Activated CD4-positive, alpha-beta T cell treated with anti-CD3 and anti-CD28 coated beads, Interleukin-2, Interleukin-4, amounts not matched to agents 100 ng/mL and 50 ng/mL, durations not matched to agents 16 hours and 8 hours (primary cell): ENCODE data around the gene LRMDA.

Experiments
- DNase-seq: peaks from one replicate; pipeline ENCODE4 v3.0.0-alpha.2; 2020; ENCODE audit warnings: low spot score

LRMDA gene

DNA sequence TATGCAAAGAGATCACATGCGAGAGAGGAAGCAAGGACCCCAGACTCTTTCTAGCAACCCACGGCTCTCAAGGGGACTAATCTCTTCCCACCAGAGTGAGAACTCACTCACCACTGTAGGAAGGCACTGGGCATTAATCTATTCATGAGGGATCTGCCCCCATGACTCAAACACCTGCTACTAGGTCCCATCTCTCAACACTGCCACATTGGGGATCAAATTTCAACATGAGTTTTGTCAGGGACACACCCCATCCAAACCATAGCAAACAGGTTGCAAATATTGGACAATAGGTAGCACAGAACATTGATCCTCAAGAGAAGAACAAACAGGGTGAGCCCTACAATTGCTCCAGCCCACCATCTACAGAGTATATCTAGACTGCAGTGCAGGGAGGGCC is 740.6 kb downstream of the LRMDA start:
- DNase-seq, result no peak

DNA sequence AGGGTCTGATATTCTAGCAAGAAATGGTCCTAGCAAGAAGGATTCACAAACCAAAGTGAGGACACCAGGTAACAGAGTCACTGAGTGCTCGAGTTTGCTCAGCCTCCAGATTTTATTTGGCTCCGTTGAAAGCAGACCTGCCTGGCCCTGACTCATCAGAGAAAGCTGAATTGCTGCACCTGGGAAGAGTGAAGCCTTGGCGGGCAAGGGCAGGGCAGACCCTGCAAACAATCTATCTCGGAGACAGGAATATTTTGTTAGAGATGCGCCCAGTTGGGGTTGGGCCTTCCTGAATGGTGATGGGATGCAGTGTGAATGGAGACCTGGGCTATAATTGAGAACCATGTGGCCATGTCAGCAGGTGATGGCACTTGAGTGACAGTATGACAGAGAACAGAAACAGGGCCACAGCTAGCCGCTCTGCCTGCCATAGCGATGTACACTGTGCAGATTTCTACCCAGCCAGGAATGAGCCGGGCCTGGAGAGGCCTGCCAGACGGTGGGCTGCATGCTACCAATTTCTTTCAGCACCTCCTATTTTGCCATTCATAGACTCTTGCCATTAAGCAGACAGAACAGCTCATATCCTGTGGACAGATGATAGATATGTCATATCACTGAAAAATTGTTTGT is 744.2 kb downstream of the LRMDA start:
- no peak for DNase-seq

DNA sequence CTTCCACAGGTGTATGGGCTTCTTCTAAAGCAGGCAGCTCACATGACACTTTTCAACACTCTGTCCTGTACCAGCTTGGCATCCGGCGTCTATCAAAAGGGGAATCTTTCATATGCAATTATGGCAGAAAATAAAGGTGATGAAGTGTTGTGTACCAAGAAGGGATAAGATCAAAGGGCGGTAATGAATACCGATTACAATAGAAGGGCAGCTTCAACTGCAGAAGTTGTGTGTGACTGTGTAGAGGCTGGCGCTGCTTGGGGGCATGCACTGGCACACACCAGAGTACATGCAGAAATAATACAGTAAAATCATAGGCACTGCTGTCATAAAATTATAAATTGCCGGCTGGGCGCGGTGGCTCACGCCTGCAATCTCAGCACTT is 744.7 kb downstream of the LRMDA start:
- DNase-seq, result no peak

DNA sequence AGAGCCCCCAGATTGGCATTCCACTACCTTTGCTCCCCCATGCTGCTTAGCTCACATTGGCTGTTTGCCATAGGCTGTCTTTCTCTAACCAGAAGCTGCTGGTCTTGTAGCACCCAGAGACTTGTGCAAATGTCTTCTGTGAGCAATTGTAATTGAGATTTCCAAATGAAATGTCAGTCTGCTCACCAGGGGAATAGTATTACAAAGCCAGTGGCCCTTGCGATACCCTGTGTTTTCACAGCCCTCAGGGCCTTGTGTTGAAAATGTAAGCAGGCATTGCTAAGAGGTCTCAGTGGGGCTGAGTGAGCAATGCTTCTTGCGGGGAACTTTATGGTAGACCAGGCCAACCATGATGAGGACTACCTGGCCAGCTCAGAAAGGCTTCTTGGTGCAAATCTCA is 746.5 kb downstream of the LRMDA start:
- no peak for DNase-seq

DNA sequence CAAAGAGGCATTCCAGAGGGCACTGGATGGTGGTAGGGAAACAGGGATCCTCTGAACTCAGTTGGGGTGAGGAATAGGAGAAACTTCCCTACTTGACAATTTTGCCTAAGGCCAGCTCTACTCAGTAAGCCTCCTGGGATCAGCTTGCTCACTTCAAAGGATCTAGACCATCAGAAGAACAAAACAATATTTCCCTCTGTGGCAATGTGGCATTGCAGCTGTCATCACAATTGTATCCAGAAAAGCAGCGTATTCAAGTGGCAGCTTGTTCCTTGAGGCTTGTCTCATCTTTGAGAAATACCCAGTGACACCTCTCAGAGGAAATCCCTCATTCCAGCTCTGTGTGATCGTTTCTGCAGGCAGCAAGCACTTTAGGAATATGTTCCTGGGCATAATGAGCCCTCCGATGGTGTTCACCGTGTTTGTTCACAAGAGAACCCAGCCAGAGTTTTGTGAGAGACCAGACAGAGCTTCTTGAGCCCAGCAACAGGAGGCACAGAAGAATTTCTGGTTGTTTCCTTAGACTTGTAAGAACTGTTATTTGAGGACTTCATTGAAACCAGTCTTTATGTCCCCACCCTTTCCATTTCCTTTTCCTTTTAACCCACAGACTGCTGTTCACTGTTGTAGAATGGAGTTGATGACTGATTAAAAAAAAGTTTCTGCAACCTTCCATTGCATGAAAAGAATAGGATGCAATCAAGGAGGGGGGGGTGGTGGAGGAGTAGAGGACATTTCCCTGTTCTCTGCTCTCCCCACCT is 747.3 kb downstream of the LRMDA start:
- DNase-seq, result no peak

DNA sequence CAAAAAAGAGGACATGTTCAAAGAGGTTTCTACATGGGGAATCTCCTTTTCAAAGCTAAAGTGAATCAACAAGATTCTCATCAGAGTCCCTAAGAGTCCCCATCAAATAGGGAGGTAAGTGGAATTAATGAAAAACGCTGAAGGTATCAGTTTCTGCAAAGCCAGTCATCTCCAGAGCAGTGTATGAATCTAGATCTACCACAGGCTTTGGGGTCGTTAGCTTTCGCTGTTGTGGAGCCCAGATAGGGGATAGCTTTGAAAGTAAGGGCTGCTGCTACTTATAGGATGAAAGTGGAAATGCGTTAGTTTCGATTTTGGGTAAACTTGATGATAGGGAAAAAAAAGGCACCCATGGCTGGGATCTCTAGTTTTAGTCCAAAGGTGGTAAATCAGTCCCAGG is 748.4 kb downstream of the LRMDA start:
- no peak for DNase-seq

DNA sequence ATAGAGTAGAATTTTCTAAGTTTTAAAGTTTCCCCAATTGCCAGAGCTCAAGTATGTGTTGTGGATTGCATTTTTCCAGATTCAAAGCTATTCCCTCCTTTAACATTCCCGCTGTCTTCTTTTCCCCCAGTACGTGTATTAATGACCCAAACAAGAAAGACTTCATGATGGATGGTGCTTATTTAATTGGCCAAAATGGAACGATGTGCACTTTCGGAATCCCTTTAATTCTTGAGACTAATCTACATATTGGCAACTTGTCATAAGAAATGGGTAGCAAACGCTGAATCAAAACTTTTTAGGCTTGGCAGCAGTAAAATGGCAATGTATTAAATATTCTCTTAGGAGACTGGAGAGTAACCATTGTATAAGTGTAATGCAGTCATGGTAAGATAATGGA is 753.2 kb downstream of the LRMDA start:
- no peak for DNase-seq

DNA sequence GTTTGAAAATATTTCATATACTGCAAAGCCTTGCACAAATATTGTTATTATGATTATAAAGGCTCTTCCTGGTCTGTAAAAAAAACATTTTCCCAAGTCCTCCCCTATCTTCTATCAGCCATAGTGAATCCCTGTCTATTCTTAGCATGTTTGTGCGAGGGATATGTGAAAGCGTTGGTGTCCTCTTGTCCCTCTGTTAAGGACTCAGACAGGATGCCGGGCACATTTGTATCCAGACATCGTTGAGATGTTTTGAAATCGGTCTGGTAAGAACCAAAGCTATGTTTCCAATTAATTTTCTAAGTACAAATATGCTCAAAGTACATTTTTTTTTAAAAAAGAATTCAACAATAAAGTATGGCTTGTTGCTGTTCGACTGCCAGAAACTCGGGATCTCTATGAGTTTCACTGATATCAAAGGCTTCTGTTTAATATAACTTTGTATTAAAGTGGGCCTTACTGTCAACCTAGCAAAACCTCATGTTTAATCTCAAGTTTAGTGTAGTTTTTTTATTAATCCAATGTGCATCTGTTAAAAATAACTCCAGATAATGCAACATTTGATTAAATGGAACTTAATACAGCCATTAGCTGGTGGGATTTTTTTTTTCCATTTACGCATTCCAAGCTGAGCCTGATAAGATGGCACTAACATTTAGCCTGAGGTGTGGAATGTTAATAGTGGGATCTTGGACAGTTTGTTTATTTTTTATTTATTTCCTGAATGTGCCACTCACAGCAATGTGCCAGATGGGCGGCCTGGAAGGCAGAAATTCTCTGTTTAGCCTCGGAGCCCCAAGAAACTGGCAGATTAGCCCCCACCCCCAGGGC is 754.3 kb downstream of the LRMDA start:
- DNase-seq, result no peak

DNA sequence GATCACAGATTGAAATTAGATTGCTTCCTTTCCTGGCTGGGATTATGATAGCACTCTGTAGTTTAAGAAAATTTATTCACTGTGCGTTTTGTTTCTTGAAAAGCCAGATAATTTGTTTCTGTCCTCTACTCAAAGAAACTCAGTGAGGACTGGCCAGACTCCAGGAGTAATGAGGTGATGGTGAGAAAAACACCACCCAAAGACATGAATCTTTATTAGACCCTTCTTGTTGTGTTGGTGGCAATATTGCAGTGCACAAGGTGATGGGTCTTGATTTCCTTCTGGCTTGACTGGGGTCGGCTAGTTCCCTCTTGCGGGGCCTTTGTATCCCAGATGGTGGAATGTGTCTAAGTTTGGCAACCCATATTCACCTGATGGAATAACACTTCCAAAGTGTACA is 756.8 kb downstream of the LRMDA start:
- DNase-seq, result no peak

DNA sequence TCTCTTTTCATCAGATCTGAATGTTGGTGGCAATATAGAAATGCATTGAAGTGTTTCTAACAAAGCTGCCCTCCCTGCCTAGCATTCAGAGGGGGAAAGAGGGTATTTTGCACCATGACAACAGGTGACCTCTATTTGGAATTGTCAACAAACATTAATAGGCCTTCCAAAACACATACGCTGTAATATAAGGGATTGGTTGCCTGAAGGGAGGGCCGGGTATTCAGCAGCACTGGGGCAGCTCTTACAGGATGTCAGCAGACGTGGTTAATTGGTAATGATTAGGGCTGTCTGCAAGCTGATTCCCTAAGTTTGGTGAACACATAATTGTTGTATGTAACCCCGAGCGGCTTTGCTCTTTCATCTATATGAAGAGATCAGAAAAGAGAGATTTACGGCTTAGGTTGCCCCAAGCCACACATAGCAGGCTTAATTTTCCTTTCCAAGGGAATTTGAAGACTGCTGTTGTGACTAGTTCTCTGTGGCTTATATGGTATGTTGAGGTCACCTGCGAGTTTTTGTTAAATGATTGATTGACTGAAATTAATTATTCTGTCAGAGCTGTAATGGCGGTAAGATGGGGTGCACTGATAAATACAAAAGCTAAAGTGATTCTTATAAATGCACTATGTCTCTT is 759.3 kb downstream of the LRMDA start:
- no peak for DNase-seq

DNA sequence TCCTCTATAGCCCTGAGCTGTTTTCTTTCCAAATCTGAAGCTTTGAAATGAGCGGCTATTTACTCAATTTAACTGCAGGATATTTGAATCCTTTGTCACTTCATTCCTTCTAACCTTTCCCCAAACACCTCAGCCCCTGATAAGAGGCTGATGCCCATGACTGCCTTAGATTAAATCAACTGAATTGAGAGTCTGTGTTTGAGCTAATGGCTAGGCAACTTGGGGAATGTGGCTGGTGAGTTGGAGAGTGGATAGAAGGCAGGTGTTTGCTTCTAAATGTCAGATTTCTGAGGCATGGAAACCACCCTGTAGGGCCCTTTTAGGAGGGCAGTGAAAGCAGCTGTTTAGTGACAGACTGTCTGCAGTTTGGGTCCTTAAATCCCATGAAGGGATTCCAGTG is 759.9 kb downstream of the LRMDA start:
- no peak for DNase-seq

DNA sequence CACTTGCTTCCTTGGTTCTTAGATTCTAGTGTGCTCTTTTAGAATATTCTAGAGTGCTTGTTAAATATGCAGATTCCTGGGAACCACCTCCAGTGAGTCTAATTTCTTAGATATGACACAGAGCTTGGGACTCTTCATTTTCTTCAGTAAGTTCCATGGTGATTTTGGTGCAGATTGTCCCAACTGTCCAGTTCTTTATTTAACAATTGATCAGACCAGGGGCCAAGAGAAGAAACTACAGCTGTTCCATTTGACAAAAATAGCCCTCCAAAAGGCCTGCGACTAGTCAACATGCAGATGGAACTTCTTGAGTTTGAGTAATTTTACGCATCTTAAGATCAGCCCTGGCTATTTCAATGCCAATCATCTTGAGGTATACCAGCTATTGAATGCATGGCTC is 760.7 kb downstream of the LRMDA start:
- DNase-seq, result no peak

DNA sequence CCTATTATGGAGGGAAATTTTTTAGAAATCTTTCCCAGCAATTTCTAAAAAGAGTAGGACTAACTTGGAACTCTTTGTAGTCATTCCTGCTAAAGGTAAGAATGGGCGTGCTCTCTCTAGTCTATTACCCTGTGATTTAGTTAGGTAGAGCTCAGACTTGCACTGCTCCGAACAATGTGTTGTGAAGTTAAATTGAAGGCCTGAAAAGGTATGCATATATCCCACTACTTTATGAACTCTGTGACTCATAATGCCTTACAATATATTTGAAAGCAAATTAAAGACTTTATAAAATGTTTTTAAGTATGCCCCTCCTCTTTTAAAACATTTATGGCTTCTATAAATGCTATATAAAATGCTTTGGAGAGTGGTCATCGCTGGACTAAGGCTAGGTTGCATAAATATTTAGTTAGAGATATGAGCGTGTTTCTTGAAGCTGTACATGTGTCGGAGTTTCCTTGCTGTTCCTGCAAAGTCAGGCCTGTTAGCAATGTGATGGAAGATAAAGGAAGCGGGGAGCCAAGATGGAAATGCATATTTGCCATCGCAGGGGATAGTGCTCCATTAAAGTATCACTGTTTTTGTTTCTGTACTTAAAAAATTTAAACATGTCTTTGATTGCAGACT is 761.4 kb downstream of the LRMDA start:
- DNase-seq, result no peak

DNA sequence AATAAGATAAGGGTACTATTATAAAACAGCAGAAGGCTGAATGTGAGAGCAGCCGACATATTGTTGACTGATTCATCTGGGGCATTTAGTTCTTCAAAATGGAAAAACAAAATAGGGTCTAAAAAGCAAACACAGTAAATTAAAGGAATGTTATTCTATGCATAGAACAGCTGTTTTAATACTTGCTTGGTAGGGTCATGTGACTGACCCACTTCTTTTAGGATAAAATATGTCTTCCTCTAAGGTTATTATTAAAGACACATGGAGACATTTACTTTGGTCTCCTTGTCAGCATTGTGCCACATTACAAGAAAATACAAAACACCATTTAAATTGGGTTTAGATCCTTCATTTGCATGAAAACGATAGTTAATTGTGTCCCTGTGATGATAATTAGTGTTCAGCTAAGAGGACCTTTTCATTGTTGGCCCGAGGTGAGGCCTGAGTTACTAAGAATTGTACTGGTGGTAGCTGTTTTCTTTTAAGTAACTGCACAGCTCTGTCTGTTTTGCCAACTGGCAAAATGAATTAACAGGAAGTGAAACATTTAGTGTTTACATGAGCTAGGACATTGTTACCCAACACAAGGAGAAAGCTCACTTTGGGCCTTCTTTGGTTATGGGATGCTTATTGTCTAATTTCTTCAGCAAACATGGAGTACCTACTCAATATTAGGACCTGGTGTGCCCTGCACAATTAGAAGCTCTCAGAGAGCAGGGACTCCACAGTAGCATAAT is 764.4 kb downstream of the LRMDA start:
- DNase-seq, result no peak

DNA sequence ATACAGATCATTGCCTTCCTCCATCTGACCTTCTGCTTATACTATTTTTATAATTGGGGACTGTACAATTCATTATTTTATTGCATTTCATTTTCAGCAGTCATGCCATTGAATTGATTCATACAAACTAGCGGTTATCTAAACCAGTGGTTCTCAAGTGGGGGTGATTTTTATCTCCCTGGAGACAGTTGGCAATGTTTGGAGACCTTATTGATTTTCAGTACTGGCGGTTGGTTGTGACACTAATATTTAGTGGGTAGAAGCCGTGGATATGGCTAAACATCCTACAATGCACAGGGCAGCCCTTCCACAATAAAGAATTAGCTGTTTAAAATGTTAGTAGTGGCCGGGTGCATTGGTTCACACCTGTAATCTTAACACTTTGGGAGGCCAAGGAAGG is 765.9 kb downstream of the LRMDA start:
- DNase-seq, result no peak

DNA sequence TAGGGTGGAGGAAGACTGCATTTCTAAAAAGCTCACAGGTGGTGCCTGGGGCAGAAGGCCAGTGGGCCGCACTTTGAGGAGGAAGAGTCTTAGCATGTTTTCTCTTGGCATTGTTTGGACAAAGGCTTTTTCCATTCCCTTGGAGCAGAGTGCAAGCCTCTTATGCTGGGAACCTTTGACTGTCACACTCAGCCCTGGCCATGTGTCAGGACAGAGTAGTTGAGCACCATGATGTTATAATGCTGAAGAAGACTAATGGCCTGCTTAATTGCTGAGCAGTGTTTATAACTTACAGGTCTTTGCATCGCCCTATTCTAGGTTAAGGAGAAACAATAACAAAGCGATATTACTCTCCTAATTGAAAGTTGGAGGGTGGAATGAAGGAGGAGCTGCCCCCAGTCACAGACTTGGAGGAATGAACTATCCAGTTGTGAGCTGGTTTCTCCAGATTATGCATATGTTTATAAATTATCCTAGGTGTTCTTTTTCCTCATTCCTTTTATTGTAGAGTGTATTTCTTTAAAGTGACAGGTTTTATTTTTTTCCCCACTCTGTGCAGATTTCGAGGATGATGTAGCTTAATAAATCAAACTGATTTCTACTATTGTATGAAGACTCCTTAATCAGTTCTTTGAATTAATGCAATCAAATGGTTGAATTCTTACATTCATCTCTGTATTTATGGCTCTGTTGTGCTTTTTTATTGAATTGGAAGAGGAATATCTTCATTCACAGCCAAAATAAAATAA is 767.0 kb downstream of the LRMDA start:
- DNase-seq, result no peak

DNA sequence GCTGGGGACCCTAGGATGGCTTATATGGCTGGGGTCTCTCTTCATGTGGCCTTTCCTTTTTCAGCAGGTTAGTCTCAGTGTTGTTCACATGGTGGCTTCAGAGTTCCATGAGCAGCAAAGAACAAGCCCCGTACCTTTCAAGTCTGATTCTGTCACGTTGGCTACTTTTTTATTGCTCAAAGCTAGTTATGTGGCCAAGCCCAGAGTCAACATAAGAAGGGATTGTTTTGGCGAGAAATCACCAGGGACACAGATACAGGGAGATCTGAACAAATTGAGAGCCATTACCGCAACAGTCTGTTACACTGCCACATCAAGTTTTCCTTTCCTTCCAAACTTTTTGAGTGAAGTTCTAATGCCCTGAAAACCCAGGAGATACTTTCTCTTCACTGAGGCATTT is 770.5 kb downstream of the LRMDA start:
- no peak for DNase-seq

DNA sequence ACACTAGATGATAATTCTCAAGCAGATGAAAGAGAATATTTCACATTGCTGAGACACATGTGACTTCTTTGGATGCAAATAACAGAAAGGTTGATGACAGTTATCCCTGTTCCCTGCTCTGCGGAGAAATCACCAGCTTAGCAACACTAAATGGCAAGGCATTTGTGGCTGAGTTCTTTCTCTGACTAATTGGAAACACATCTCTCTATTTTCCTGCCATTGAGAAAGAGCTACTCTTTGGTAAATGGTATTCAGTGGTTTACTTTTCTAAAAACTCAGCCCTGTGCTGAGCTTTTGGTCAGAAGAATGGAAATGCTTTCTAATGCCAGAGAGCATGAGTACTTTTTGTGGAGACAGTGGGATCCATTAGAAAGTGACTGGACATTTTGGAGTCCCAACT is 771.4 kb downstream of the LRMDA start:
- no peak for DNase-seq

DNA sequence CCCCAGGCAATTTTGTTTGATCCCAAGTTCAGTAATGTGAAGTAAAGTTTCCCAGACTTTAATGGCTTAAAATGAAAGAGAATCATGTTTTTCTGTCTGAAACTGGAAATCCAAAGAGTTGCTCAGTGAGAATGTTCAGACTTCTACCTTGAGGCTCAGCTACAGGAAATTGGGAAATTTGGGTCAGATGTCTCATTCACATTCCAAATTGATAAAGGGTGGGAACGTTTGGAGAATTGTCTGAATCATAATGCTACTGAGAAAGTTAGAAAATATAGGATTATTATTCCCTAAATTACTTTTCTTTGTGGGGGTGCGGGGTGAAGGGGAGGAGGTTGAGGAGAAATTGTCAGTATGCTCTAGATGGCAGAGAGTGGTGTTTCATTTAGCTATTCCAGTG is 773.9 kb downstream of the LRMDA start:
- DNase-seq, result no peak

DNA sequence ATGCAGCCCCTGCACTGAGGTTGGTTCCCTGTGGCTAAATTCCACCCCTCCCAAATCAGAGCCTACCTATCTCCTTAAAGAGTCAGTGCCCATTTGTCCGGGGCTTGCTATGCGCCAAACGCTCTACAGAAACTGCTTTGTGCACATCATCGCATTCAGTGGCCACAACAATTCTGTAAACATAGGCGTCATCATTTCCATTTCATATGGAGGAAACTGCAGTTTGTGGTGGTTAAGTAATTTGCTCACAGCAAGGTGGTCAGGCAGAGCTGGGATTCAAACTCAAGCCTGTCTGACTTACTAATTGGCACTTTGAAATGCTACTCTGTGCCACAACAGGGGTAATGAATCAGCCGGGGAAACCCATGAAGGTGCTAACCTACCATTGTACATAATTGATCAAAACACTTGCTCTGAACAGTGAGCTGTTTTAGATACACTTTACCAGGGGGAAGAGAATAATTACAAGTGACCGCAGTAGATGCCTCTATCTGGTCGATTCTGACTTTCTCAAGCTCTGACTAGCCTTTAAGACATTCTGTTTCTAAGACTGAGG is 775.5 kb downstream of the LRMDA start:
- DNase-seq, result no peak

DNA sequence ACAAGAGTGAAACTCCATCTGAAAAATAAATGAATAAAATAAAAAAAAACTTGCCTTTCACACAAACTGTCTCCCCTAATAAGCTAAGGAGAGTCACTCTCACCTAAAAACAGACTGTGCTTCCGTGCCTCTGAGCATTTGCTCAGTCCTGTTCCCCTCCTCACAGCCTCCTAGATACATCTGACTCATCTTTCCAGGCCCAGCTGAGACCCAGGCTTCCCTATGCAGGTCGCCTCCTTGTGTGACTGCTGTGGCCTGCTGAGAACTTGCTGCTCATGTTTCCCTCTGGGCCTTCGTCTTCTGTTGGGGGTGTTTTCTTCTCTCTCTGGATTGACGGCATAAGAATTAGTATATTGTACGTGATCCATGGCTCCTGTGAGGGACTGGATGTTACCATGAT is 777.7 kb downstream of the LRMDA start:
- DNase-seq, result no peak
